M059J (cell line): ENCODE data around the gene MSLN. TPM values are rescaled to one million over a fixed set of nuclear protein-coding genes. Genes with fewer than 3 reads are reported as not detected.

ENCODE experiments used
- DNase-seq: peaks from one replicate; pipeline ENCODE4 v3.0.0-alpha.2; 2012; ENCODE audit warnings: low read depth
- total RNA-seq: library from RNA; depleted of rRNA; stranded (reverse); fragments of >200 nt; shearing (Covaris generic); gene quantifications from 2 replicates; pipeline ENCODE4 v1.2.3, GENCODE V29; 2014

MSLN gene
- total RNA-seq, 1 experiment from 2014 or later: 1.7 TPM

DNA sequence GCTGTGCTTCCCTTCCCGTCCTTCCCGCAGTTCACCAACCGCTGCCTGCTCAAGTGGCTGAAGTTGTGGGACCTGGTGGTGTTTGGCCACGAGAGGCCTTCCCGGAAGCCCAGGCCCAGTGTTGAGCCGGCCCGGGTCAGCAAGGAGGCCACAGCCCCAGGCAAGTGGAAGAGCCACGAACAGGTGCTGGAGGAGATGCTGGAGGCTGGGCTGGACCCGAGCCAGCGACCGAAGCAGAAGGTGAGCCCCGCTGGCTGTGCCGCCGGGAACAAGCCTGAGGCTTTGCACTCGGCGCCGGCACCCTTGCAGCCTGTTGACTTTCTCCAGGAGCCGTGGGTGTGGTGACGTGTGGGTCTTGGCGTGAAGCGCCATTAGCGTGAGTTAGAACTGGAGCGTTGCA lies 30.6 kb downstream of the MSLN start:
- DNase-seq: no peak

GRCh38 chr16:792221-792995 lies 31.9 kb downstream of the MSLN start:
- DNase-seq: no peak

- DNase-seq: no peak
Measured at GRCh38 chr16:793414-793813, 32.9 kb downstream of the MSLN start.

GRCh38 chr16:794091-794822 lies 33.7 kb downstream of the MSLN start:
- no peak for DNase-seq

DNA sequence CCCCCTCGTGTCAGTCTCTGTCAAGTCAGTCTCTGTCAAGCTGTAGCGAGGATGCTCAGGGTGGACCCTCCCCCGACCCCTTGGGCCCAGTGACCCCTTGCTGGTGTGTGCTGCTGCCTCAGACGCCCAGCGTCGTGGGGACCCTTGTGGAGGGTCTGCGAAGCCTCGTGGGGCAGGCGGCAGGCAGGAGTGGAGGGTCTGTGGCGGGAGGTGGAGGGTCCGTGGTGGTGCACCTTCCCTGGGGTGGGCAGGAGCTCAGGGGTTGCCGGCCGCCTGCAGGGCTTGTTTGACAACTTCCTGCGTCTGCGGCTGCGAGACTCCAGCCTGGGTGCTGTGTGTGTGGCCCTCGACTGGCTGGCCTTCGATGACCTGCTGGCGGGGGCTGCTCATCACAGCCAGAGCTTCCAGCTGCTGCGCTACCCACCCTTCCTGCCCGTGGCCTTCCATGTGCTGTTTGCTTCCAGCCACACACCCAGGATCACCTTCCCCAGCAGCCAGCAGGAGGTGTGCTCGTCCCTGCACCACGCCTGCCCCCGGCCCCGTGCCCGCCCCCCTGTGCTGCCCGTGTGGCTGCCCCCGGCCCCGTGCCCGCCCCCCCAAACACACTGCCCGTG lies 34.4 kb downstream of the MSLN start:
- no peak for DNase-seq

- no peak for DNase-seq
Measured at GRCh38 chr16:795580-796229, 35.2 kb downstream of the MSLN start.

DNA sequence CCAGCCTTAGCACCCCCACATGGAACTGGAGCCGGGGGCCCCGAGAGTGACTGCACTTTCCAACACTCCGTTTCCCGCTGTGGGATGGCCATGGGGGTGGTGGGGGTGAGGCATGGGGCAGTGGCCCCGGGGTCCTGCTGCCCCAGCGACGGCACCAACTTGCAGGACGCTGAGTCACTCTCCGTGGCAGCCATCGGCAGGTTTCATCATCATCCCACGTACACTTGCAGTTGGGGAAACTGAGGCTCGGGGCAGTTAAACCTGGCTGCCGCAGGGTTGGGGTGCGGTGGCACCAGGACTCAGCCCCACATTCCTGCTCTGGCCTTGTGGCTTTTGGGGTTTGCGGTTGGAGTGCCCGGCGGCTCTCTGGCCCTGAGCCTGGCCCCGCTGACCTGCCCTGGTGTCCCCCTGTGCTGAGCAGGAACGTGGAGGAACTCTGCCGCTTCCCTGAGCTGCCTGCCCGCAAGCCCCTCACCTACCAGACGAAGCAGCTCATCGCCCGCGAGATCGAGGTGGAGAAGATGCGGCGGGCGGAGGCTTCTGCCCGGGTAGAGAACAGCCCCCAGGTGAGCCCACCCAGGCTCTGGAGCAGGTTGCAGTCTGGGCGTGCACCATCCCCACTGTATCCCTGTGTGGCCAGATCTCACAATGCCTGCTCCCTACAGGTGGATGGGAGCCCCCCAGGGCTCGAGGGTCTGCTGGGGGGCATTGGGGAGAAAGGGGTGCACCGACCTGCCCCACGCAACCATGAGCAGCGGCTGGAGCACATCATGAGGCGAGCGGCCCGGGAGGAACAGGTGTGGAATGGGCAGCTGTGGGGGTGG lies 36.0 kb downstream of the MSLN start:
- DNase-seq: no peak

GRCh38 chr16:797120-797420 lies 36.5 kb downstream of the MSLN start:
- no peak for DNase-seq

GRCh38 chr16:797686-798085 lies 37.2 kb downstream of the MSLN start:
- DNase-seq: no peak

GRCh38 chr16:798666-799065 lies 38.1 kb downstream of the MSLN start:
- no peak for DNase-seq

DNA sequence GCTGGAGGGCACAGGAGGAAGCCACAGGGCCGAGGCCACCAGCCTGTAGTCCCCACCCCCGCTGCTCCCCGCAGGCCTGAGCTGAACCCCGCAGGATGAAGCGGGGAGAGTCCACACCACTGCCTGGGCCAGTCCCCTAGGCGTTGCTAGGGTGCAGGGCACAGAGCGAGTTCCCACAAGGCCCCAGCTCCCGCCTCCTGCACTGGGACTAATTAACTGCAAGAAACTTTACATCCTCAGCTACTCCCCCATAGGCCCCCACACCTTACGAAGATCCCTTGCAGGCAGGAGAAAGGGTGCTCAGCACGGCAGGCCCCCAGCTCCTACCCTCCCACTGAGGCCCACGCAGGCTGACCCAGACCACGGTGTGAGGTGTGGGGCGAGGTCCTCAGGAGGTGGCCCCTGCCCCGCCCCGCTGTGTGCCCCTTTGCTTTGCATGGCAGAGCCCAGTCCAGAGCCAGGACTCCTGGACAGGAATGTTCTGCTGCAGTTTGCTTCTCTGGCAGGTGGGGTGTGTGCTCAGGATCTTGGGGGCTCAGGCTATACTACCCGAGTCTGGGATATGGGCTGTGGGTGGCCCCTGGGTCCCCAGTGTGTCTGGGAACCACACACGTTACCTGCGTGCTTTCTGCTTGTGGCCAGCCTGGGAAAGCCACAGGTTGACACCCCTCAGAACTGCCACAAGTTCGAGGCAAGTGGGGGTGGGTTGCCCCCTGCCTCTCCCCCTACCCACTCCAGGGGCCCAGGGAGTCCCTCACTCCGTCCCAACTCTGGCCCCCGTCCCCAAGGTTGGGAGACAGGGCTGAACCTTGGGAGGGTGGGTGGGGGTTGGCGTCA lies 38.8 kb downstream of the MSLN start:
- peak; percentile 30 for DNase-seq

DNA sequence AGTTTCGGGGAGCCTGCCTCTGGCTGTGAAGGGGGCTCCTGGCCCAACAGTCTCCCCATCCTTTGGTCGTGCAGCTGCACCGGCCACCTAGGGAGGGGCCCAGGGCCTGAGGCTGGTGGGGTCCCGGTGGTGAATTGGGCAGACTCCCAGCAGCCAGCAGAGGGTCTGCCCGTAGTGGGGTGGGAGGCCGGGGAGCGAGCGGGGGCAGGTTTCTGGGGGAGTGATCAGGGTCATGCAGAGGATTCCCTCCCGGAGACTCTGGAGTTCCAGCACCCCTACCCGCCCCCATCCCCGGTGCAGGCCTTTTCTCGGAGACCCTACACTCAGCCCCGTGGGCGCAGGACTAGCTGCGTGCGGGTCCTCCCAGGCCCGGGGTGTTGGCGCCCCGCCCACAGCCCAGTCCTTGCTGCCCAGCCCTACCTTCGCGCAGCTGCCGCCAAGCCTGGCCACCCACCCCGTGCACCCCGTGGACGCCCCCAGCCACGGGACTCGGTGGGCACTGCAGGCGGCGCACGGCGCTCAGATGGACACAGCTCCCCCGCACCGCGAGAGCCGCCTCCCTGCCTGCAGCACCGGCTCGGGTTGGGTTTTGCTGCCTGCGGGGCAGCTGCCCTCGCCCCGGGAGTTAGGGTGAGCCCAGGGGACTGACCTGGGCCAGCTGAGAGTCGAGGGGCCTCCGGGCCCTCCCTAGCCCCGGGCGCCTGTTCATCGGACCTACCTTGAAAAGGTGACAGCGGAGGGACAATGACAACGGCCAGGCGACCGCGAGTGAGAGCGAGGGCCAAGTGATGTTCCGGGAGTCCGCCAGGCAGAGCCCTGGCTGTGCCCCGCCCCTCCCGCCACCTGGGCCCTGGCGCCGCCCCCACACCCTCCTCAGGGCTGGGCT lies 39.7 kb downstream of the MSLN start, which contains the start of gene GNG13:
Gene GNG13, minus strand, starts transcription at position 787 of the 886 bp plus-strand sequence. CDS start 1,657 bp downstream, outside the sequence.
- no peak for DNase-seq

GRCh38 chr16:800834-801511 lies 40.4 kb downstream of the MSLN start:
- no peak for DNase-seq

GRCh38 chr16:801584-802363 lies 41.2 kb downstream of the MSLN start:
- no peak for DNase-seq

- DNase-seq: no peak
Measured at GRCh38 chr16:802461-802860, 41.9 kb downstream of the MSLN start.

DNA sequence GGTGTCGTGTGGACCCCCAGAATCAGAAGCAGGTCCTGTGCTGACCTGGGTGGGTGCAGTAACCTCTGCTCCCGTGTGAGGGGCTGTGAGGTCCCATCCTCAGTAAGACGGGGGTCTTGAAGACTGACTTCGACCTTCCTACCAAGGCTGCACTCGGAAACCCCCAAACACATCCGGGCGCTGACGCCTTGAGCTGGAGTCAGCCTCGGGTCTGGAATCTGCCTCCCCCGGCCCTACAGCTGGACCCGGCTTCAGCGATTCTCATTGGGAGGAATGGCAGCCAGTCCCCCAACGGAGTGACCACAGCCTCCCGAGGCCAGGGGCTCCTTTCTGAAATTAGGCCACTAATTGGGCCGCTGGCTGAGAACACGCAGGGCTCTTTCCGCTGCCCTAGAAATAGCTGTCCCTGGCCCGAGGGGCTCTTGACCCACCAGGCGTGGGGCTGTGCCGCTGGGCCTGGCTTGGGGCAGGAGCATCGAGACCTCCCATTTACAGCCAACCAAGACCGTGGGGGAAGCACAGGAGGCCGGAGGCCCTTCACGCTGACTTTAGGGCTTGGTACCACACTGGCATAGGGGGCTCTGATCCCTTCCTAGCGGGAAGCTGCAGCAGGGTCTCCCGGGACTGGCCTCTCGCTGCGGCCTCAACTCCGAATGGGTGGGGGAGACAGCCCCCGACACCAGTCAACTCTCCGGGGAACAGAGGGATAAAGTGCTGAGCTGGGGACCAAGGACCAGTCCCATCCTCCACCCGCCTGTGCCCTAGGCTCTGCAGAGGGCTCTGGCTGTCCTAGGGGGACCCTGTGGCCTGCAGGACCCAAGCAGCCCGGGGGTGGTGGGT lies 42.6 kb downstream of the MSLN start:
- DNase-seq: no peak

GRCh38 chr16:803754-804080 lies 43.2 kb downstream of the MSLN start:
- no peak for DNase-seq
